Measurements from ENCODE around the gene AADAC. TPM values are rescaled to one million over a fixed set of nuclear protein-coding genes. Genes with fewer than 3 reads are reported as not detected.

AADAC gene
- polyA plus RNA-seq, 1 donor from 2014 or later = not detected

DNA sequence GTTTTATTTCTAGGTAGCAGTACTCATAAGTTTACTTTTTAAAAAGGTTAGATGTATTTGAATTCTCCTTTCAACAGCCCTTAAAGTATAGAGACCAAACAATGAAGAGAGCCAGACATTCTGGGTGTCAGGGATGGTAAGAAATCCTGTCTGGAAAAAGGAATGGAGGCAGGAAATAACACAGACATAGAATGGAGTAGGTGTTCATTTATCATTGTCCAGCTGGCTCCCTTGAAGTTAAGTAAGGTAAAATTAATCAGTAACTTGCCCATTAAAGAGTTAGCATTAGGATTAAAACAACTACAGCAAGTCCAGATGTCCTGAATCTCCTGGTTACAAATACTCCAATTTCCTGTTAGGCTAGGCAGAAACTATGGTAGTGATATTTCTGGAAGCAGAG is 46.0 kb downstream of the AADAC start:
- Histone ChIP-seq H3K27me3 (ENCODE audit: insufficient read depth, low read depth, low read length) (no peaks in the 10 kb centered on the region), H4K20me1 (ENCODE audit: insufficient read depth) (no peaks in the 10 kb centered on the region), H3K9me2 (ENCODE audit: insufficient read depth, low read length) (no peaks in the 10 kb centered on the region), H3K9ac (ENCODE audit: low read length) (no peak overlapping the region), H3F3A (ENCODE audit: insufficient read depth, low read length, poor library complexity, severe bottlenecking) (no peaks in the 10 kb centered on the region), H3K27ac (ENCODE audit: low read length) (no peak overlapping the region), H3K9me3 (ENCODE audit: low read length) (no peaks in the 10 kb centered on the region), H2AFZ (ENCODE audit: low read depth, low read length) (no peak overlapping the region), H3K4me3 (ENCODE audit: low read length) (no peak overlapping the region), H3K36me3 (ENCODE audit: insufficient read depth, low read length) (no peaks in the 10 kb centered on the region), H3K4me2 (ENCODE audit: low read length) (no peak overlapping the region), H3K79me2 (replicated peaks; ENCODE audit: insufficient read depth, low read length) (no peaks in the 10 kb centered on the region)
- no peak for TF ChIP-seq EP300 (conservative IDR thresholded peaks at IDR 0.05; ENCODE audit: poor library complexity, severe bottlenecking)

DNA sequence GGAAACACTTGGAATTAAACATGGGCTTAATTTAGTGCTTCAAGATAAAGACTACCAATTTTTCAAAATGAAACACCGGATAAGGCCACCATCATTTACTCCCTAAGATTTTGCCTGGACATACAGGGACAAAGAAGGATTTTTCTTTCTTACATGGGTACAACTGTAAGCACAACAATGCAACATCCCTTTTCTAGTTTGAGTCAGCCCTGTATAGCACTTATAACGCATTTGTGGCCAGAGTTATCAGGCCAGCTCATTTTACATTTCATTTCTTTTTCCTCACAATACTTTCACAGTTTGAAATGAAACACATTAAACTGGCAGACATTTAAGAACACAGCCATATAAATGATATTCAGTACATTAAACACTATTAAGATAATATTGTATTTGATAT is 49.7 kb downstream of the AADAC start:
- Histone ChIP-seq H3K4me3 (ENCODE audit: low read length) (no peak overlapping the region), H2AFZ (ENCODE audit: low read depth, low read length) (no peak overlapping the region), H3K9me3 (ENCODE audit: low read length) (no peaks in the 10 kb centered on the region), H4K20me1 (ENCODE audit: insufficient read depth) (no peaks in the 10 kb centered on the region), H3K9me2 (ENCODE audit: insufficient read depth, low read length) (no peaks in the 10 kb centered on the region), H3K27ac (ENCODE audit: low read length) (no peak overlapping the region), H3F3A (ENCODE audit: insufficient read depth, low read length, poor library complexity, severe bottlenecking) (no peaks in the 10 kb centered on the region), H3K27me3 (ENCODE audit: insufficient read depth, low read depth, low read length) (no peaks in the 10 kb centered on the region), H3K79me2 (replicated peaks; ENCODE audit: insufficient read depth, low read length) (no peaks in the 10 kb centered on the region), H3K36me3 (ENCODE audit: insufficient read depth, low read length) (no peaks in the 10 kb centered on the region), H3K9ac (ENCODE audit: low read length) (no peak overlapping the region), H3K4me2 (ENCODE audit: low read length) (no peak overlapping the region)
- no peak for TF ChIP-seq MXI1 (conservative IDR thresholded peaks at IDR 0.05; ENCODE audit: poor library complexity, severe bottlenecking)
- TF ChIP-seq RAD21 (conservative IDR thresholded peaks at IDR 0.05) = no peak
- TF ChIP-seq, protein P1, sequence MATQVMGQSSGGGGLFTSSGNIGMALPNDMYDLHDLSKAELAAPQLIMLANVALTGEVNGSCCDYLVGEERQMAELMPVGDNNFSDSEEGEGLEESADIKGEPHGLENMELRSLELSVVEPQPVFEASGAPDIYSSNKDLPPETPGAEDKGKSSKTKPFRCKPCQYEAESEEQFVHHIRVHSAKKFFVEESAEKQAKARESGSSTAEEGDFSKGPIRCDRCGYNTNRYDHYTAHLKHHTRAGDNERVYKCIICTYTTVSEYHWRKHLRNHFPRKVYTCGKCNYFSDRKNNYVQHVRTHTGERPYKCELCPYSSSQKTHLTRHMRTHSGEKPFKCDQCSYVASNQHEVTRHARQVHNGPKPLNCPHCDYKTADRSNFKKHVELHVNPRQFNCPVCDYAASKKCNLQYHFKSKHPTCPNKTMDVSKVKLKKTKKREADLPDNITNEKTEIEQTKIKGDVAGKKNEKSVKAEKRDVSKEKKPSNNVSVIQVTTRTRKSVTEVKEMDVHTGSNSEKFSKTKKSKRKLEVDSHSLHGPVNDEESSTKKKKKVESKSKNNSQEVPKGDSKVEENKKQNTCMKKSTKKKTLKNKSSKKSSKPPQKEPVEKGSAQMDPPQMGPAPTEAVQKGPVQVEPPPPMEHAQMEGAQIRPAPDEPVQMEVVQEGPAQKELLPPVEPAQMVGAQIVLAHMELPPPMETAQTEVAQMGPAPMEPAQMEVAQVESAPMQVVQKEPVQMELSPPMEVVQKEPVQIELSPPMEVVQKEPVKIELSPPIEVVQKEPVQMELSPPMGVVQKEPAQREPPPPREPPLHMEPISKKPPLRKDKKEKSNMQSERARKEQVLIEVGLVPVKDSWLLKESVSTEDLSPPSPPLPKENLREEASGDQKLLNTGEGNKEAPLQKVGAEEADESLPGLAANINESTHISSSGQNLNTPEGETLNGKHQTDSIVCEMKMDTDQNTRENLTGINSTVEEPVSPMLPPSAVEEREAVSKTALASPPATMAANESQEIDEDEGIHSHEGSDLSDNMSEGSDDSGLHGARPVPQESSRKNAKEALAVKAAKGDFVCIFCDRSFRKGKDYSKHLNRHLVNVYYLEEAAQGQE (IDR thresholded peaks at IDR 0.05; ENCODE audit: borderline replicate concordance) = no peak
- TF ChIP-seq SMC3 (conservative IDR thresholded peaks at IDR 0.05; ENCODE audit: poor library complexity) = no peak
- TF ChIP-seq, protein P2, sequence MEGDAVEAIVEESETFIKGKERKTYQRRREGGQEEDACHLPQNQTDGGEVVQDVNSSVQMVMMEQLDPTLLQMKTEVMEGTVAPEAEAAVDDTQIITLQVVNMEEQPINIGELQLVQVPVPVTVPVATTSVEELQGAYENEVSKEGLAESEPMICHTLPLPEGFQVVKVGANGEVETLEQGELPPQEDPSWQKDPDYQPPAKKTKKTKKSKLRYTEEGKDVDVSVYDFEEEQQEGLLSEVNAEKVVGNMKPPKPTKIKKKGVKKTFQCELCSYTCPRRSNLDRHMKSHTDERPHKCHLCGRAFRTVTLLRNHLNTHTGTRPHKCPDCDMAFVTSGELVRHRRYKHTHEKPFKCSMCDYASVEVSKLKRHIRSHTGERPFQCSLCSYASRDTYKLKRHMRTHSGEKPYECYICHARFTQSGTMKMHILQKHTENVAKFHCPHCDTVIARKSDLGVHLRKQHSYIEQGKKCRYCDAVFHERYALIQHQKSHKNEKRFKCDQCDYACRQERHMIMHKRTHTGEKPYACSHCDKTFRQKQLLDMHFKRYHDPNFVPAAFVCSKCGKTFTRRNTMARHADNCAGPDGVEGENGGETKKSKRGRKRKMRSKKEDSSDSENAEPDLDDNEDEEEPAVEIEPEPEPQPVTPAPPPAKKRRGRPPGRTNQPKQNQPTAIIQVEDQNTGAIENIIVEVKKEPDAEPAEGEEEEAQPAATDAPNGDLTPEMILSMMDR (IDR thresholded peaks at IDR 0.05; ENCODE audit: poor library complexity, severe bottlenecking) = no peak
- TF ChIP-seq EZH2 (IDR thresholded peaks at IDR 0.05; ENCODE audit: borderline replicate concordance, insufficient read depth, low read length, poor library complexity, severe bottlenecking) = no peak

DNA sequence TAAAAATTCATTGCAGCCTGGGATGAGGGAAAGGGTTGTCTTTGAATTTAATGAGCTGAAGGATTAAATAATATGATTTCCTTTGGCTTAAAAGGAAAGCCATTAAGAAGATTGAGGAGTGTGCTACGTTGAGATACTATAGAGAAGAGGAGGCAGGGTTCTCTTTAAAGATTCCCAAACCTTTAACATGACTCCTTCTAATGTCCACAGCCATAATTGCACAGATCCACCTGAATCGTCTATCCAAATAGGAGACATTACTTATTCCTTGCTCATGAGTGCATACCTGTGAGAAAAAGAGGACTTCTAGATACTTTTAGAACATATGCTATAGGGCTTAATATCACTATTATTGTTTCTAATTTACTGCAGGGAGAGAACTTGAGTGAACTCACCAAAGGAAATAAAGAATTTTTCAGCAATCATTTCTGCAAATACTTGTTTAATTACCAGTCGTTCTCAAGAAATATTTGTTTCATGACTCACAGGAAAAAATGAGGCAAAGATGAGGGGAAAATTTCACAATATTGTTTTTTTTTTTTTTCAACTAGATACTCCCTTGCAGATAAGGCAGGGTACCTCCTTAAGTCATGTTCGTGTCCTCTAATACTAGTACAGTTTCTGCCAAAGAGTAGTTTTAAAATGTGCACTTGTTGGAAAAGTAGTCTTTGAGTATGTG is 50.6 kb downstream of the AADAC start:
- no peaks in the 10 kb centered on the region for H3K9me2 ChIP-seq (ENCODE audit: insufficient read depth, low read length)
- no peak overlapping the region for H3K4me3 ChIP-seq (ENCODE audit: low read length)
- H3K9me3 ChIP-seq (ENCODE audit: low read length) = no peaks in the 10 kb centered on the region
- H3K9ac ChIP-seq (ENCODE audit: low read length) = no peak overlapping the region
- H3K27ac ChIP-seq (ENCODE audit: low read length) = no peak overlapping the region
- no peaks in the 10 kb centered on the region for H3F3A ChIP-seq (ENCODE audit: insufficient read depth, low read length, poor library complexity, severe bottlenecking)
- no peak overlapping the region for H3K4me2 ChIP-seq (ENCODE audit: low read length)
- H4K20me1 ChIP-seq (ENCODE audit: insufficient read depth) = no peaks in the 10 kb centered on the region
- no peaks in the 10 kb centered on the region for H3K36me3 ChIP-seq (ENCODE audit: insufficient read depth, low read length)
- no peak overlapping the region for H2AFZ ChIP-seq (ENCODE audit: low read depth, low read length)
- no peaks in the 10 kb centered on the region for H3K79me2 ChIP-seq (replicated peaks; ENCODE audit: insufficient read depth, low read length)
- TF ChIP-seq SMC3 (conservative IDR thresholded peaks at IDR 0.05; ENCODE audit: poor library complexity) (no peak), EZH2 (IDR thresholded peaks at IDR 0.05; ENCODE audit: borderline replicate concordance, insufficient read depth, low read length, poor library complexity, severe bottlenecking) (no peak), POLR2AphosphoS5 (IDR thresholded peaks at IDR 0.05) (no peak), EP300 (conservative IDR thresholded peaks at IDR 0.05; ENCODE audit: poor library complexity, severe bottlenecking) (no peak), RAD21 (conservative IDR thresholded peaks at IDR 0.05) (no peak), MXI1 (conservative IDR thresholded peaks at IDR 0.05; ENCODE audit: poor library complexity, severe bottlenecking) (no peak), TAF1 (IDR thresholded peaks at IDR 0.05; ENCODE audit: low read depth) (no peak)
- TF ChIP-seq, protein P1 (IDR thresholded peaks at IDR 0.05; ENCODE audit: borderline replicate concordance) = no peak
- TF ChIP-seq, protein P2 (IDR thresholded peaks at IDR 0.05; ENCODE audit: poor library complexity, severe bottlenecking) = no peak
- H3K27me3 ChIP-seq (ENCODE audit: insufficient read depth, low read depth, low read length) = no peaks in the 10 kb centered on the region
